Choroid plexus epithelial cell (primary cell): ENCODE measurements around the gene AEBP1.
A peak's percentile ranks its signal among the peaks of the same experiment; 100 is the strongest.

Experiments
- DNase-seq: peaks from one replicate; pipeline ENCODE4 v3.0.0-alpha.2; 2010; ENCODE audit warnings: low read depth
- H3K4me3 ChIP-seq: 2 replicates; pipeline ENCODE4 v1.5.1; 2011; ENCODE audit warnings: low read depth, mild to moderate bottlenecking, control low read depth, low read length, moderate library complexity
- CTCF ChIP-seq: conservative IDR thresholded peaks from 2 replicates; pipeline ENCODE4 v1.5.1; 2011; ENCODE audit warnings: low read depth, mild to moderate bottlenecking, control low read depth, inconsistent platforms, low read length, moderate library complexity

The AEBP1 gene

GRCh38 chr7:44147026-44147991, 43.2 kb downstream of the AEBP1 start:
- no peak for TF ChIP-seq CTCF
- no peak overlapping the region for H3K4me3 ChIP-seq
- DNase-seq: no peak

GRCh38 chr7:44148166-44148565, 44.0 kb downstream of the AEBP1 start:
- no peak for DNase-seq
- H3K4me3 ChIP-seq: no peak overlapping the region

GRCh38 chr7:44148961-44149536, 44.9 kb downstream of the AEBP1 start:
- DNase-seq: no peak
- H3K4me3 ChIP-seq: no peak overlapping the region
- TF ChIP-seq CTCF: no peak

More at GRCh38 chr7:44148166-44148565, 44.0 kb downstream of the AEBP1 start:
- no peak for TF ChIP-seq CTCF

GRCh38 chr7:44149571-44150465, 45.7 kb downstream of the AEBP1 start:
- H3K4me3 ChIP-seq: no peak overlapping the region
- TF ChIP-seq CTCF: no peak
- peak; percentile 35 for DNase-seq

- no peak overlapping the region for H3K4me3 ChIP-seq
- DNase-seq: peak; percentile 9
- no peak for TF ChIP-seq CTCF
These were observed 46.3 kb downstream of the AEBP1 start for GRCh38 chr7:44150466-44150832.

- no peak for TF ChIP-seq CTCF
- DNase-seq: no peak
- H3K4me3 ChIP-seq: no peak overlapping the region
These were observed 47.1 kb downstream of the AEBP1 start for GRCh38 chr7:44150966-44151941.
